Measurements from ENCODE around the gene LBR. TPM values are rescaled to one million over a fixed set of nuclear protein-coding genes. Genes with fewer than 3 reads are reported as not detected.

LBR gene
- total RNA-seq, 3 donors from 2014 or later, result 20.3 to 36.1 (median 29.6) TPM

GRCh38 chr1:225448146-225448805 is 20.4 kb upstream of the LBR start:
- no peak for DNase-seq (ENCODE audit: low spot score in 2 of 2)
- Histone ChIP-seq H3K4me3 (peak overlapping the region in 1 of 3 donors; percentile 22), H3K27ac (peak overlapping the region in 1 of 2 donors; percentile 54), H3K27me3 (no peaks in the 10 kb centered on the region), H3K36me3 (no peaks in the 10 kb centered on the region), H3K9me3 (no peaks in the 10 kb centered on the region), H3K4me1 (peaks cover 5 to 8% of the 10 kb centered on the region in 2 donors)
- TF ChIP-seq POLR2AphosphoS5 (IDR thresholded peaks at IDR 0.05), result no peak
- TF ChIP-seq, protein P1, sequence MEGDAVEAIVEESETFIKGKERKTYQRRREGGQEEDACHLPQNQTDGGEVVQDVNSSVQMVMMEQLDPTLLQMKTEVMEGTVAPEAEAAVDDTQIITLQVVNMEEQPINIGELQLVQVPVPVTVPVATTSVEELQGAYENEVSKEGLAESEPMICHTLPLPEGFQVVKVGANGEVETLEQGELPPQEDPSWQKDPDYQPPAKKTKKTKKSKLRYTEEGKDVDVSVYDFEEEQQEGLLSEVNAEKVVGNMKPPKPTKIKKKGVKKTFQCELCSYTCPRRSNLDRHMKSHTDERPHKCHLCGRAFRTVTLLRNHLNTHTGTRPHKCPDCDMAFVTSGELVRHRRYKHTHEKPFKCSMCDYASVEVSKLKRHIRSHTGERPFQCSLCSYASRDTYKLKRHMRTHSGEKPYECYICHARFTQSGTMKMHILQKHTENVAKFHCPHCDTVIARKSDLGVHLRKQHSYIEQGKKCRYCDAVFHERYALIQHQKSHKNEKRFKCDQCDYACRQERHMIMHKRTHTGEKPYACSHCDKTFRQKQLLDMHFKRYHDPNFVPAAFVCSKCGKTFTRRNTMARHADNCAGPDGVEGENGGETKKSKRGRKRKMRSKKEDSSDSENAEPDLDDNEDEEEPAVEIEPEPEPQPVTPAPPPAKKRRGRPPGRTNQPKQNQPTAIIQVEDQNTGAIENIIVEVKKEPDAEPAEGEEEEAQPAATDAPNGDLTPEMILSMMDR (IDR thresholded peaks at IDR 0.05), result no peak
- no peak for TF ChIP-seq POLR2A (IDR thresholded peaks at IDR 0.05)
- intact Hi-C loops (cut with DNase I; ENCODE audit: low total_unique reads), result loop anchor here (5.0 kb wide), 1 partner anchor 381 kb away; no protein-coding TSS in a partner anchor

DNA sequence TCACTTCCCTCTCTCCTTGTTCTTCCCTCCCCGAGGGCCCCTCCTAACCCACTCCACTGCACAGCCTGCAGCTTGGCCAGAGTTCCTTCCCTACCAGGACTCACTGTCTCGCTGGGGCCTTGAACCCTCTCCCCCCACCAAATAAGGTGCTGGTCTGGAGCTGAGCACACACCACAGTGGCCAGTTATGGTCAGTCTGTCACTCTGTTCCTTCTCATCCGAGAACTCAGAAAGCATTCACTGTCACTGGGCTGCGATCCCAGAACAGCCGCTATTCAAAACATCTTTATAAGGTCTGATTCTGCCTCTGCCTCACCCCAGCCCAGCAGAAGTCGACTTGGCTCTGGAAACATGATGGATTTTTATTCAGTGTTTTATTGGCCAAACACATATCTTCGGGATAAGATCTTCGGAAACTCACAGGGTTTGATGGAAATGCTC is 19.8 kb upstream of the LBR start:
- Histone ChIP-seq H3K4me1 (peaks cover 5 to 8% of the 10 kb centered on the region in 2 donors), H3K4me3 (peak overlapping the region in 1 of 3 donors; percentile 22), H3K9me3 (no peaks in the 10 kb centered on the region), H3K27ac (peak overlapping the region in 1 of 2 donors; percentile 54), H3K36me3 (no peaks in the 10 kb centered on the region), H3K27me3 (no peaks in the 10 kb centered on the region)
- intact Hi-C loops (cut with DNase I; ENCODE audit: low total_unique reads), result loop anchor here (5.0 kb wide), 1 partner anchor 380 kb away; no protein-coding TSS in a partner anchor
- peak in 1 of 3 donors; percentile 22 for TF ChIP-seq POLR2AphosphoS5 (IDR thresholded peaks at IDR 0.05)
- TF ChIP-seq POLR2A (IDR thresholded peaks at IDR 0.05), result no peak
- TF ChIP-seq, protein P1 (IDR thresholded peaks at IDR 0.05), result no peak
- no peak for DNase-seq (ENCODE audit: low spot score in 2 of 2)

GRCh38 chr1:225446981-225447615 is 19.3 kb upstream of the LBR start:
- DNase-seq (ENCODE audit: low spot score in 2 of 2), result no peak
- H3K36me3 ChIP-seq, result no peaks in the 10 kb centered on the region
- H3K27ac ChIP-seq, result peak overlapping the region; percentile 57 to 78
- no peaks in the 10 kb centered on the region for H3K9me3 ChIP-seq
- H3K4me1 ChIP-seq, result peaks cover 5 to 8% of the 10 kb centered on the region in 2 donors
- intact Hi-C loops (cut with DNase I; ENCODE audit: low total_unique reads), result loop anchor here (5.0 kb wide), 1 partner anchor 380 kb away; no protein-coding TSS in a partner anchor
- H3K4me3 ChIP-seq, result no peak overlapping the region
- no peak for TF ChIP-seq POLR2A (IDR thresholded peaks at IDR 0.05)
- TF ChIP-seq, protein P1 (IDR thresholded peaks at IDR 0.05), result no peak
- no peak for TF ChIP-seq POLR2AphosphoS5 (IDR thresholded peaks at IDR 0.05)
- H3K27me3 ChIP-seq, result no peaks in the 10 kb centered on the region

GRCh38 chr1:225446595-225446960 is 18.7 kb upstream of the LBR start:
- TF ChIP-seq POLR2AphosphoS5 (IDR thresholded peaks at IDR 0.05), result no peak
- TF ChIP-seq, protein P1 (IDR thresholded peaks at IDR 0.05), result no peak
- no peak for TF ChIP-seq POLR2A (IDR thresholded peaks at IDR 0.05)
- H3K36me3 ChIP-seq, result no peaks in the 10 kb centered on the region
- no peaks in the 10 kb centered on the region for H3K27me3 ChIP-seq
- H3K9me3 ChIP-seq, result no peaks in the 10 kb centered on the region
- no peak for DNase-seq (ENCODE audit: low spot score in 2 of 2)
- no peak overlapping the region for H3K4me3 ChIP-seq
- peak overlapping the region; percentile 57 to 78 for H3K27ac ChIP-seq
- intact Hi-C loops (cut with DNase I; ENCODE audit: low total_unique reads), result loop anchor here (5.0 kb wide), 1 partner anchor 379 kb away; no protein-coding TSS in a partner anchor
- H3K4me1 ChIP-seq, result peaks cover 5 to 8% of the 10 kb centered on the region in 2 donors
